Prostate gland (tissue), 2 donors: ENCODE data around the gene SHROOM2. TPM values are rescaled to one million over a fixed set of nuclear protein-coding genes. Genes with fewer than 3 reads are reported as not detected.

Experiments
- DNase-seq: peaks from one replicate; pipeline ENCODE4 v3.0.0-alpha.2; 2019; ENCODE audit warnings: low spot score
- H3K27ac ChIP-seq, 2 donors: fragments of 200-600 bp; sonication (generic); 2 replicates each; pipeline ENCODE4 v1.5.1; 2017 to 2019
- H3K27me3 ChIP-seq: fragments of 200-600 bp; sonication (generic); replicated peaks from 2 replicates; pipeline ENCODE4 v1.5.1; 2019; ENCODE audit not compliant: insufficient read depth
- H3K36me3 ChIP-seq, 2 donors: fragments of 200-600 bp; sonication (generic); 1 replicate in 1 of 2; 2 replicates in 1 of 2; pipeline versions ENCODE4 v1.5.1 to v1.8.1; 2017 to 2019
- H3K4me1 ChIP-seq: fragments of 200-600 bp; sonication (generic); replicated peaks from 2 replicates; pipeline ENCODE4 v1.5.1; 2019
- H3K4me3 ChIP-seq, 2 donors: fragments of 200-600 bp; sonication (generic); 2 replicates each; pipeline ENCODE4 v1.5.1; 2017 to 2019
- H3K9me3 ChIP-seq: fragments of 200-600 bp; sonication (generic); 2 replicates; pipeline ENCODE4 v1.5.1; 2017
- CTCF ChIP-seq, 4 experiments: fragments of 200-600 bp in 2 of 4; fragments of 450-650 bp in 2 of 4; sonication (generic) in 2 of 4; IDR thresholded peaks; 1 replicate in 3 of 4; 2 replicates in 1 of 4; pipeline ENCODE4 v1.5.1; 2016 to 2019; ENCODE audit warnings: antibody characterized with exemption in 4 of 4, mild to moderate bottlenecking in 2 of 4, moderate library complexity in 2 of 4
- POLR2A ChIP-seq: fragments of 450-650 bp; IDR thresholded peaks from one replicate; pipeline ENCODE4 v1.6.1; 2016; ENCODE audit warnings: antibody characterized with exemption, mild to moderate bottlenecking
- POLR2AphosphoS5 ChIP-seq: sonication (generic); formaldehyde crosslinking; IDR thresholded peaks from one replicate; pipeline ENCODE4 v1.6.1; 2017; ENCODE audit warnings: antibody characterized with exemption
- WGBS: methylation state at CpG from one replicate; pipeline ENCODE4 v1.1.5; 2018; 5-methylcytosine and 5-hydroxymethylcytosine counted together
- intact Hi-C: fragments of 100-400 bp; cut with DNase I; formaldehyde crosslinking; loops from one replicate; pipeline ENCODE4 v1.14.2; 2022
- total RNA-seq, 2 donors: library from RNA; depleted of rRNA; stranded (reverse); fragments of >200 nt; gene quantifications; one replicate each; pipeline ENCODE4 v1.1.0, GENCODE V29; 2016

The SHROOM2 gene
- total RNA-seq, 2 donors from 2014 or later, result 36.8 to 71.3 TPM

- Histone ChIP-seq H3K9me3 (no peaks in the 10 kb centered on the region), H3K27ac (no peak overlapping the region), H3K36me3 (no peaks in the 10 kb centered on the region), H3K4me3 (no peak overlapping the region), H3K4me1 (no peaks in the 10 kb centered on the region), H3K27me3 (no peaks in the 10 kb centered on the region)
- intact Hi-C loops, result no loop called here
- DNase-seq, result no peak
- WGBS, result 61% methylated on average over 9 of the region's 11 CpGs
- TF ChIP-seq CTCF (IDR thresholded peaks at IDR 0.05) (no peak), POLR2A (no peak), POLR2AphosphoS5 (no peak)
Observed at GRCh38 chrX:9927698-9928482, 141.7 kb downstream of the SHROOM2 start.

- DNase-seq, result no peak
- intact Hi-C loops, result no loop called here
- 67% methylated on average over 3 of the region's 3 CpGs for WGBS
Observed at GRCh38 chrX:9935436-9935835, 149.2 kb downstream of the SHROOM2 start.

GRCh38 chrX:9937761-9938160, 151.5 kb downstream of the SHROOM2 start:
- 77% methylated on average over 6 of the region's 8 CpGs for WGBS
- no peaks in the 10 kb centered on the region for H3K36me3 ChIP-seq
- no peak for DNase-seq
- no peak overlapping the region for H3K27ac ChIP-seq
- no peaks in the 10 kb centered on the region for H3K9me3 ChIP-seq
- no peaks in the 10 kb centered on the region for H3K4me1 ChIP-seq
- TF ChIP-seq POLR2A (no peak), POLR2AphosphoS5 (no peak), CTCF (IDR thresholded peaks at IDR 0.05) (no peak)
- H3K27me3 ChIP-seq, result no peaks in the 10 kb centered on the region
- no peak overlapping the region for H3K4me3 ChIP-seq
- intact Hi-C loops, result no loop called here

More at GRCh38 chrX:9935436-9935835, 149.2 kb downstream of the SHROOM2 start:
- Histone ChIP-seq H3K36me3 (no peaks in the 10 kb centered on the region), H3K27ac (no peak overlapping the region), H3K27me3 (no peaks in the 10 kb centered on the region), H3K4me3 (no peak overlapping the region), H3K9me3 (no peaks in the 10 kb centered on the region), H3K4me1 (no peaks in the 10 kb centered on the region)
- no peak for TF ChIP-seq POLR2A
- TF ChIP-seq CTCF (IDR thresholded peaks at IDR 0.05), result no peak
- no peak for TF ChIP-seq POLR2AphosphoS5

GRCh38 chrX:9938516-9938915, 152.3 kb downstream of the SHROOM2 start:
- WGBS, result 90% methylated on average over 7 of the region's 7 CpGs
- no peaks in the 10 kb centered on the region for H3K4me1 ChIP-seq
- H3K27ac ChIP-seq, result no peak overlapping the region
- intact Hi-C loops, result no loop called here
- H3K4me3 ChIP-seq, result no peak overlapping the region
- H3K9me3 ChIP-seq, result no peaks in the 10 kb centered on the region
- TF ChIP-seq POLR2AphosphoS5 (no peak), CTCF (IDR thresholded peaks at IDR 0.05) (no peak)
- no peak for DNase-seq
- no peaks in the 10 kb centered on the region for H3K36me3 ChIP-seq
- no peaks in the 10 kb centered on the region for H3K27me3 ChIP-seq

GRCh38 chrX:9940421-9940820, 154.2 kb downstream of the SHROOM2 start:
- intact Hi-C loops, result no loop called here
- Histone ChIP-seq H3K27me3 (no peaks in the 10 kb centered on the region), H3K4me3 (no peak overlapping the region), H3K27ac (no peak overlapping the region), H3K36me3 (no peaks in the 10 kb centered on the region), H3K4me1 (no peaks in the 10 kb centered on the region), H3K9me3 (no peaks in the 10 kb centered on the region)
- no peak for TF ChIP-seq POLR2A
- TF ChIP-seq CTCF (IDR thresholded peaks at IDR 0.05), result no peak
- no peak for TF ChIP-seq POLR2AphosphoS5
- DNase-seq, result no peak
- WGBS, result 100% methylated on average over 6 of the region's 14 CpGs
